GM12872 (cell line): ENCODE measurements around the gene SUCLG1.

Experiments used
- CTCF ChIP-seq: IDR thresholded peaks from 3 replicates; pipeline ENCODE4 v1.5.1; 2011; ENCODE audit warnings: low read depth, mild to moderate bottlenecking, low read length, moderate library complexity; ENCODE audit not compliant: insufficient read depth

SUCLG1 gene

GRCh38 chr2:84460670-84461069 lies 1.6 kb upstream of the SUCLG1 start:
- no peak for TF ChIP-seq CTCF

- TF ChIP-seq CTCF: no peak
Observed at GRCh38 chr2:84459944-84460429, 907 bp upstream of the SUCLG1 start.

GRCh38 chr2:84458551-84459017 lies 496 bp downstream of the SUCLG1 start:
- TF ChIP-seq CTCF: no peak

GRCh38 chr2:84457686-84458085 lies 1.4 kb downstream of the SUCLG1 start:
- TF ChIP-seq CTCF: no peak

- no peak for TF ChIP-seq CTCF
Observed at GRCh38 chr2:84456156-84456555, 2.9 kb downstream of the SUCLG1 start.

- TF ChIP-seq CTCF: no peak
Observed at GRCh38 chr2:84454581-84454980, 4.5 kb downstream of the SUCLG1 start.

- TF ChIP-seq CTCF: no peak
Observed at GRCh38 chr2:84452624-84453023, 6.5 kb downstream of the SUCLG1 start.

- no peak for TF ChIP-seq CTCF
Observed at GRCh38 chr2:84451579-84451978, 7.5 kb downstream of the SUCLG1 start.
